HEK293 (cell line): Measurements from ENCODE around the gene ATP5F1A.

Source experiments
- BCL11A ChIP-seq: fragments of 450-650 bp; formaldehyde crosslinking; IDR thresholded peaks from 2 replicates; pipeline ENCODE4 v1.5.1; 2016; ENCODE audit warnings: low read depth, missing biosample characterization, missing genetic modification characterization
- FEZF1 ChIP-seq: fragments of 450-650 bp; formaldehyde crosslinking; IDR thresholded peaks from 2 replicates; pipeline ENCODE4 v1.5.1; 2016; ENCODE audit warnings: missing biosample characterization, missing genetic modification characterization
- GLI2 ChIP-seq: fragments of 450-650 bp; formaldehyde crosslinking; IDR thresholded peaks from 2 replicates; pipeline ENCODE4; 2017; ENCODE audit warnings: missing biosample characterization, missing genetic modification characterization, low read depth, borderline replicate concordance
- GLI4 ChIP-seq: fragments of 450-650 bp; formaldehyde crosslinking; IDR thresholded peaks from 2 replicates; pipeline ENCODE4 v1.5.1; 2016; ENCODE audit warnings: missing biosample characterization, missing genetic modification characterization
- KLF8 ChIP-seq: fragments of 450-650 bp; formaldehyde crosslinking; IDR thresholded peaks from 2 replicates; pipeline ENCODE4 v1.5.1; 2016; ENCODE audit warnings: missing biosample characterization, missing genetic modification characterization
- MEIS1 ChIP-seq: sonication (generic); formaldehyde crosslinking; IDR thresholded peaks from 2 replicates; pipeline ENCODE4 v1.8.1; 2022; ENCODE audit warnings: missing genetic modification reagents, mild to moderate bottlenecking, borderline replicate concordance
- TCF7L2 ChIP-seq: IDR thresholded peaks from 2 replicates; pipeline ENCODE4 v1.6.1; 2011; ENCODE audit warnings: low read depth, mild to moderate bottlenecking, inconsistent platforms, low read length, moderate library complexity, borderline replicate concordance
- WT1 ChIP-seq: fragments of 450-650 bp; formaldehyde crosslinking; IDR thresholded peaks from 2 replicates; pipeline ENCODE4 v1.5.1; 2016; ENCODE audit warnings: missing biosample characterization, missing genetic modification characterization
- ZIC2 ChIP-seq: fragments of 450-650 bp; formaldehyde crosslinking; IDR thresholded peaks from 2 replicates; pipeline ENCODE4 v1.5.1; 2016; ENCODE audit warnings: missing biosample characterization, missing genetic modification characterization
- ZNF114 ChIP-seq: fragments of 450-650 bp; formaldehyde crosslinking; IDR thresholded peaks from 2 replicates; pipeline ENCODE4 v1.5.0; 2017; ENCODE audit warnings: missing biosample characterization, missing genetic modification characterization
- ZNF184 ChIP-seq: fragments of 450-650 bp; IDR thresholded peaks from 2 replicates; pipeline ENCODE4 v1.5.1; 2018; ENCODE audit warnings: missing biosample characterization, mild to moderate bottlenecking, missing genetic modification characterization
- ZNF23 ChIP-seq: fragments of 450-650 bp; formaldehyde crosslinking; IDR thresholded peaks from 2 replicates; pipeline ENCODE4 v1.5.1; 2016; ENCODE audit warnings: missing biosample characterization, missing genetic modification characterization, borderline replicate concordance
- ZNF274 ChIP-seq, 2 experiments: fragments of 200-500 bp in 1 of 2; fragments of 450-650 bp in 1 of 2; sonication (Bioruptor generic) in 1 of 2; formaldehyde crosslinking in 1 of 2; IDR thresholded peaks; 2 replicates each; pipeline versions ENCODE4 v1.5.1 to v1.6.1; 2014 to 2016; ENCODE audit warnings: borderline replicate concordance in 1 of 2, inconsistent platforms in 1 of 2, low read length in 1 of 2, missing biosample characterization in 1 of 2, missing genetic modification characterization in 1 of 2
- ZNF324 ChIP-seq: fragments of 450-650 bp; formaldehyde crosslinking; IDR thresholded peaks from 2 replicates; pipeline ENCODE4 v1.5.1; 2016; ENCODE audit warnings: missing biosample characterization, missing genetic modification characterization
- ZNF394 ChIP-seq: fragments of 450-650 bp; formaldehyde crosslinking; IDR thresholded peaks from 2 replicates; pipeline ENCODE4 v1.5.1; 2016; ENCODE audit warnings: missing biosample characterization, missing genetic modification characterization, mild to moderate bottlenecking, moderate library complexity, borderline replicate concordance
- ZNF529 ChIP-seq: fragments of 450-650 bp; formaldehyde crosslinking; IDR thresholded peaks from 2 replicates; pipeline ENCODE4 v1.5.1; 2017; ENCODE audit warnings: missing genetic modification characterization, missing biosample characterization; ENCODE audit not compliant: insufficient replicate concordance
- ZNF561 ChIP-seq: fragments of 450-650 bp; IDR thresholded peaks from 2 replicates; pipeline ENCODE4 v1.5.1; 2018; ENCODE audit warnings: missing biosample characterization, missing genetic modification characterization, borderline replicate concordance
- ZNF610 ChIP-seq: fragments of 450-650 bp; formaldehyde crosslinking; IDR thresholded peaks from 2 replicates; pipeline ENCODE4 v1.5.1; 2016; ENCODE audit warnings: missing biosample characterization, missing genetic modification characterization, borderline replicate concordance
- ZNF624 ChIP-seq: fragments of 450-650 bp; formaldehyde crosslinking; IDR thresholded peaks from 2 replicates; pipeline ENCODE4 v1.5.1; 2017; ENCODE audit warnings: missing biosample characterization, missing genetic modification characterization
- ZNF664 ChIP-seq: fragments of 450-650 bp; formaldehyde crosslinking; IDR thresholded peaks from 2 replicates; pipeline ENCODE4 v1.5.1; 2016; ENCODE audit warnings: missing biosample characterization, missing genetic modification characterization
- ZNF701 ChIP-seq: fragments of 450-650 bp; formaldehyde crosslinking; IDR thresholded peaks from 2 replicates; pipeline ENCODE4 v1.5.1; 2016; ENCODE audit warnings: missing biosample characterization, missing genetic modification characterization
- ZNF707 ChIP-seq: fragments of 450-650 bp; formaldehyde crosslinking; IDR thresholded peaks from 2 replicates; pipeline ENCODE4 v1.5.1; 2016; ENCODE audit warnings: missing biosample characterization, missing genetic modification characterization
- ZNF776 ChIP-seq: fragments of 450-650 bp; formaldehyde crosslinking; IDR thresholded peaks from 2 replicates; pipeline ENCODE4 v1.5.0; 2017; ENCODE audit warnings: missing biosample characterization, missing genetic modification characterization, borderline replicate concordance
- ZNF777 ChIP-seq: fragments of 450-650 bp; formaldehyde crosslinking; IDR thresholded peaks from 2 replicates; pipeline ENCODE4 v1.5.1; 2017; ENCODE audit warnings: missing biosample characterization, missing genetic modification characterization, borderline replicate concordance
- ZNF837 ChIP-seq: fragments of 450-650 bp; formaldehyde crosslinking; IDR thresholded peaks from 2 replicates; pipeline ENCODE4 v1.5.1; 2016; ENCODE audit warnings: missing biosample characterization, missing genetic modification characterization
- ZXDB ChIP-seq: fragments of 450-650 bp; formaldehyde crosslinking; IDR thresholded peaks from 2 replicates; pipeline ENCODE4 v1.5.1; 2016; ENCODE audit warnings: missing biosample characterization, missing genetic modification characterization
- TF ChIP-seq, protein P1 (sequence below): fragments of 450-650 bp; formaldehyde crosslinking; IDR thresholded peaks from 2 replicates; pipeline ENCODE4 v1.5.1; 2016; ENCODE audit warnings: missing biosample characterization, missing genetic modification characterization
- TF ChIP-seq, protein P2 (sequence below): fragments of 450-650 bp; formaldehyde crosslinking; IDR thresholded peaks from 2 replicates; pipeline ENCODE4 v1.5.1; 2016; ENCODE audit warnings: missing biosample characterization, missing genetic modification characterization
- TF ChIP-seq, protein P3 (sequence below): sonication (generic); formaldehyde crosslinking; IDR thresholded peaks from 2 replicates; pipeline ENCODE4 v1.8.1; 2022; ENCODE audit warnings: mild to moderate bottlenecking, moderate library complexity, missing genetic modification reagents
- TF ChIP-seq, protein P4 (sequence below): fragments of 450-650 bp; formaldehyde crosslinking; IDR thresholded peaks from 2 replicates; pipeline ENCODE4 v1.5.1; 2016; ENCODE audit warnings: missing biosample characterization, missing genetic modification characterization

The ATP5F1A gene

DNA sequence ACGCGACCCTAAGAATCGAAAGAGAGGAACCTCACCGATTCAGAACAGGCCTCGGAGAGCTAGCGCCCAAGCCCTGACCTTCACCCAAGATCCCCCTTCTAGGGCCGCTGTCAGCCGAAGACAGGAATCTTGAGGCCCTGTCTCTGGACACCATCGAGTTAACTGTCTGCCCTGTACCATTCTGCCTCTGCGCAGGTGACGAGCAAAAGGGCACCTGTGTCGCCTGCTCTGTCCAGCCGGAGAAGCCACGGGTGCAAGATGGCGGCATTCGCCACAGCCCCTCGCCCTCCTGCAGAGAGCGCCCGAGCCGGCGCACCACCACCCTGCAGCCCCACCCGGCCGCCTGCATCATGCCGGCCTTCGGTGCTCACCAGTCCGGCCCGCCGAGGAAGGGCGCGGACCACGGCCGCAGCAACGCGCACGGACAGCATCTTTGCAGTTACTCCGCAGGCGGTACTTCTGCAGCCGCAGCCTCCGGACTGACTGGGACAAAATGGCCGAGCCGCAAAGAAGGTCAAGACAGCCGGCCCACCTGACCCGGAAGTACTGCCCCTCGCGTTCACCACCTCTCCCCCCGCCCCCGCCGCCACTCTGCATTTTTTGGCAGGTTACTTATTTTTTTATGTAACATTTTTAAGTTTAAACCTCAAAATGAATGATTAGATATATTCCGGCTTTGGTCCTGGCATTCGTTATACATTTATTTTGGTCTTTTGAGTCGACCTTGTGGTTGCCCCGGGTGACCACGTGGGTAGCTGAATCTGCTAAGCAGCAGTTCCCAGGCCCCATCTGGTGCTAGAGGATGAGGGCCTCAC lies at the start of gene ATP5F1A (continued):
- TF ChIP-seq, protein P1, sequence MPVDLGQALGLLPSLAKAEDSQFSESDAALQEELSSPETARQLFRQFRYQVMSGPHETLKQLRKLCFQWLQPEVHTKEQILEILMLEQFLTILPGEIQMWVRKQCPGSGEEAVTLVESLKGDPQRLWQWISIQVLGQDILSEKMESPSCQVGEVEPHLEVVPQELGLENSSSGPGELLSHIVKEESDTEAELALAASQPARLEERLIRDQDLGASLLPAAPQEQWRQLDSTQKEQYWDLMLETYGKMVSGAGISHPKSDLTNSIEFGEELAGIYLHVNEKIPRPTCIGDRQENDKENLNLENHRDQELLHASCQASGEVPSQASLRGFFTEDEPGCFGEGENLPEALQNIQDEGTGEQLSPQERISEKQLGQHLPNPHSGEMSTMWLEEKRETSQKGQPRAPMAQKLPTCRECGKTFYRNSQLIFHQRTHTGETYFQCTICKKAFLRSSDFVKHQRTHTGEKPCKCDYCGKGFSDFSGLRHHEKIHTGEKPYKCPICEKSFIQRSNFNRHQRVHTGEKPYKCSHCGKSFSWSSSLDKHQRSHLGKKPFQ (tag by site-specific recombination), result no peak
- no peak for TF ChIP-seq ZNF776
- TF ChIP-seq ZNF274 (IDR thresholded peaks at IDR 0.05; ENCODE audit: low read length), result no peak
- no peak for TF ChIP-seq ZNF274 (tag by site-specific recombination; IDR thresholded peaks at IDR 0.05; ENCODE audit: borderline replicate concordance)
- TF ChIP-seq ZNF837 (tag by site-specific recombination), result no peak
- TF ChIP-seq GLI2 (tag by site-specific recombination), result no peak
- no peak for TF ChIP-seq ZNF701 (tag by site-specific recombination)
- peak; percentile 71 for TF ChIP-seq ZIC2 (tag by site-specific recombination)
- TF ChIP-seq, protein P2, sequence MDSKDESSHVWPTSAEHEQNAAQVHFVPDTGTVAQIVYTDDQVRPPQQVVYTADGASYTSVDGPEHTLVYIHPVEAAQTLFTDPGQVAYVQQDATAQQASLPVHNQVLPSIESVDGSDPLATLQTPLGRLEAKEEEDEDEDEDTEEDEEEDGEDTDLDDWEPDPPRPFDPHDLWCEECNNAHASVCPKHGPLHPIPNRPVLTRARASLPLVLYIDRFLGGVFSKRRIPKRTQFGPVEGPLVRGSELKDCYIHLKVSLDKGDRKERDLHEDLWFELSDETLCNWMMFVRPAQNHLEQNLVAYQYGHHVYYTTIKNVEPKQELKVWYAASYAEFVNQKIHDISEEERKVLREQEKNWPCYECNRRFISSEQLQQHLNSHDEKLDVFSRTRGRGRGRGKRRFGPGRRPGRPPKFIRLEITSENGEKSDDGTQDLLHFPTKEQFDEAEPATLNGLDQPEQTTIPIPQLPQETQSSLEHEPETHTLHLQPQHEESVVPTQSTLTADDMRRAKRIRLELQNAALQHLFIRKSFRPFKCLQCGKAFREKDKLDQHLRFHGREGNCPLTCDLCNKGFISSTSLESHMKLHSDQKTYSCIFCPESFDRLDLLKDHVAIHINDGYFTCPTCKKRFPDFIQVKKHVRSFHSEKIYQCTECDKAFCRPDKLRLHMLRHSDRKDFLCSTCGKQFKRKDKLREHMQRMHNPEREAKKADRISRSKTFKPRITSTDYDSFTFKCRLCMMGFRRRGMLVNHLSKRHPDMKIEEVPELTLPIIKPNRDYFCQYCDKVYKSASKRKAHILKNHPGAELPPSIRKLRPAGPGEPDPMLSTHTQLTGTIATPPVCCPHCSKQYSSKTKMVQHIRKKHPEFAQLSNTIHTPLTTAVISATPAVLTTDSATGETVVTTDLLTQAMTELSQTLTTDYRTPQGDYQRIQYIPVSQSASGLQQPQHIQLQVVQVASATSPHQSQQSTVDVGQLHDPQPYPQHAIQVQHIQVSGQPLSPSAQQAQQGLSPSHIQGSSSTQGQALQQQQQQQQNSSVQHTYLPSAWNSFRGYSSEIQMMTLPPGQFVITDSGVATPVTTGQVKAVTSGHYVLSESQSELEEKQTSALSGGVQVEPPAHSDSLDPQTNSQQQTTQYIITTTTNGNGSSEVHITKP (tag by site-specific recombination), result 0 out of 2 replicates have a peak, but pooled peaks have one; percentile 16
- no peak for TF ChIP-seq ZNF610 (tag by site-specific recombination)
- no peak for TF ChIP-seq ZNF529 (tag by site-specific recombination)
- TF ChIP-seq, protein P3, sequence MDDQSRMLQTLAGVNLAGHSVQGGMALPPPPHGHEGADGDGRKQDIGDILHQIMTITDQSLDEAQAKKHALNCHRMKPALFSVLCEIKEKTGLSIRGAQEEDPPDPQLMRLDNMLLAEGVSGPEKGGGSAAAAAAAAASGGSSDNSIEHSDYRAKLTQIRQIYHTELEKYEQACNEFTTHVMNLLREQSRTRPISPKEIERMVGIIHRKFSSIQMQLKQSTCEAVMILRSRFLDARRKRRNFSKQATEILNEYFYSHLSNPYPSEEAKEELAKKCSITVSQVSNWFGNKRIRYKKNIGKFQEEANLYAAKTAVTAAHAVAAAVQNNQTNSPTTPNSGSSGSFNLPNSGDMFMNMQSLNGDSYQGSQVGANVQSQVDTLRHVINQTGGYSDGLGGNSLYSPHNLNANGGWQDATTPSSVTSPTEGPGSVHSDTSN (CRISPR knock-in tag), result 0 out of 2 replicates have a peak, but pooled peaks have one; percentile 50
- no peak for TF ChIP-seq ZNF561 (tag by site-specific recombination)
- no peak for TF ChIP-seq BCL11A (tag by site-specific recombination)
- TF ChIP-seq GLI4 (tag by site-specific recombination), result no peak
- no peak for TF ChIP-seq ZNF707
- TF ChIP-seq ZNF114, result no peak
- no peak for TF ChIP-seq ZNF184 (tag by site-specific recombination)
- TF ChIP-seq ZNF324 (tag by site-specific recombination), result no peak
- no peak for TF ChIP-seq FEZF1 (tag by site-specific recombination)
- TF ChIP-seq MEIS1 (CRISPR knock-in tag), result no peak
- TF ChIP-seq ZNF777 (tag by site-specific recombination), result no peak
- TF ChIP-seq ZNF23 (tag by site-specific recombination), result no peak
- TF ChIP-seq, protein P4, sequence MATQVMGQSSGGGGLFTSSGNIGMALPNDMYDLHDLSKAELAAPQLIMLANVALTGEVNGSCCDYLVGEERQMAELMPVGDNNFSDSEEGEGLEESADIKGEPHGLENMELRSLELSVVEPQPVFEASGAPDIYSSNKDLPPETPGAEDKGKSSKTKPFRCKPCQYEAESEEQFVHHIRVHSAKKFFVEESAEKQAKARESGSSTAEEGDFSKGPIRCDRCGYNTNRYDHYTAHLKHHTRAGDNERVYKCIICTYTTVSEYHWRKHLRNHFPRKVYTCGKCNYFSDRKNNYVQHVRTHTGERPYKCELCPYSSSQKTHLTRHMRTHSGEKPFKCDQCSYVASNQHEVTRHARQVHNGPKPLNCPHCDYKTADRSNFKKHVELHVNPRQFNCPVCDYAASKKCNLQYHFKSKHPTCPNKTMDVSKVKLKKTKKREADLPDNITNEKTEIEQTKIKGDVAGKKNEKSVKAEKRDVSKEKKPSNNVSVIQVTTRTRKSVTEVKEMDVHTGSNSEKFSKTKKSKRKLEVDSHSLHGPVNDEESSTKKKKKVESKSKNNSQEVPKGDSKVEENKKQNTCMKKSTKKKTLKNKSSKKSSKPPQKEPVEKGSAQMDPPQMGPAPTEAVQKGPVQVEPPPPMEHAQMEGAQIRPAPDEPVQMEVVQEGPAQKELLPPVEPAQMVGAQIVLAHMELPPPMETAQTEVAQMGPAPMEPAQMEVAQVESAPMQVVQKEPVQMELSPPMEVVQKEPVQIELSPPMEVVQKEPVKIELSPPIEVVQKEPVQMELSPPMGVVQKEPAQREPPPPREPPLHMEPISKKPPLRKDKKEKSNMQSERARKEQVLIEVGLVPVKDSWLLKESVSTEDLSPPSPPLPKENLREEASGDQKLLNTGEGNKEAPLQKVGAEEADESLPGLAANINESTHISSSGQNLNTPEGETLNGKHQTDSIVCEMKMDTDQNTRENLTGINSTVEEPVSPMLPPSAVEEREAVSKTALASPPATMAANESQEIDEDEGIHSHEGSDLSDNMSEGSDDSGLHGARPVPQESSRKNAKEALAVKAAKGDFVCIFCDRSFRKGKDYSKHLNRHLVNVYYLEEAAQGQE, result peak; percentile 74
- no peak for TF ChIP-seq KLF8 (tag by site-specific recombination)
- TF ChIP-seq ZNF394 (tag by site-specific recombination), result peak; percentile 23; the same call in 1 of the 2 replicates
- no peak for TF ChIP-seq WT1 (tag by site-specific recombination)
- no peak for TF ChIP-seq TCF7L2
- TF ChIP-seq ZNF624 (tag by site-specific recombination), result no peak
- no peak for TF ChIP-seq ZNF664
- TF ChIP-seq ZXDB (tag by site-specific recombination), result peak; percentile 82
